Parathyroid adenoma (tissue), 2 donors: Measurements from ENCODE around the gene CCDC74A.

Experiments used
- H2AFZ ChIP-seq: fragments of 300-600 bp; sonication (generic); one replicate; pipeline ENCODE4 v1.7.0; 2017; ENCODE audit warnings: antibody characterized with exemption, mild to moderate bottlenecking
- H3K27ac ChIP-seq: fragments of 300-600 bp; sonication (generic); one replicate; pipeline ENCODE4 v1.7.0; 2017
- H3K27me3 ChIP-seq: fragments of 300-600 bp; sonication (generic); one replicate; pipeline ENCODE4 v1.7.0; 2017; ENCODE audit warnings: low read length; ENCODE audit not compliant: control insufficient read depth, insufficient read depth
- H3K36me3 ChIP-seq: fragments of 300-600 bp; sonication (generic); one replicate; pipeline ENCODE4 v1.7.0; 2017; ENCODE audit warnings: low read length; ENCODE audit not compliant: control insufficient read depth, insufficient read depth
- H3K4me1 ChIP-seq: fragments of 300-600 bp; sonication (generic); one replicate; pipeline ENCODE4 v1.7.0; 2017; ENCODE audit warnings: control low read depth
- H3K4me2 ChIP-seq: fragments of 300-600 bp; sonication (generic); one replicate; pipeline ENCODE4 v1.7.0; 2017; ENCODE audit warnings: low read length
- H3K4me3 ChIP-seq: fragments of 300-600 bp; sonication (generic); one replicate; pipeline ENCODE4 v1.7.0; 2017; ENCODE audit warnings: low read depth, low read length
- H3K79me2 ChIP-seq: fragments of 300-600 bp; sonication (generic); one replicate; pipeline ENCODE4 v1.7.0; 2017; ENCODE audit warnings: control low read depth
- H3K9ac ChIP-seq: fragments of 300-600 bp; sonication (generic); one replicate; pipeline ENCODE4 v1.7.0; 2017; ENCODE audit warnings: mild to moderate bottlenecking
- H3K9me3 ChIP-seq: fragments of 300-600 bp; sonication (generic); one replicate; pipeline ENCODE4 v1.7.0; 2017; ENCODE audit warnings: low read length; ENCODE audit not compliant: control insufficient read depth
- CTCF ChIP-seq: fragments of 300-600 bp; sonication (generic); IDR thresholded peaks from one replicate; pipeline ENCODE4 v1.7.0; 2017; ENCODE audit warnings: antibody characterized with exemption, mild to moderate bottlenecking
- donor health status: primary hyperparathyroidism.

The CCDC74A gene

GRCh38 chr2:131572175-131572574 is 44.5 kb downstream of the CCDC74A start:
- Histone ChIP-seq H2AFZ (no peak overlapping the region), H3K79me2 (no peaks in the 10 kb centered on the region), H3K27ac (no peak overlapping the region), H3K36me3 (no peaks in the 10 kb centered on the region), H3K9me3 (no peaks in the 10 kb centered on the region), H3K4me1 (no peaks in the 10 kb centered on the region), H3K9ac (no peak overlapping the region), H3K4me3 (no peak overlapping the region), H3K27me3 (no peaks in the 10 kb centered on the region), H3K4me2 (no peak overlapping the region)
- no peak for TF ChIP-seq CTCF

GRCh38 chr2:131577812-131578211 is 50.1 kb downstream of the CCDC74A start:
- no peak overlapping the region for H3K4me3 ChIP-seq
- no peak overlapping the region for H2AFZ ChIP-seq
- H3K9me3 ChIP-seq = no peaks in the 10 kb centered on the region
- no peaks in the 10 kb centered on the region for H3K36me3 ChIP-seq
- no peak overlapping the region for H3K27ac ChIP-seq
- no peaks in the 10 kb centered on the region for H3K4me1 ChIP-seq
- no peaks in the 10 kb centered on the region for H3K79me2 ChIP-seq
- H3K4me2 ChIP-seq = no peak overlapping the region
- H3K27me3 ChIP-seq = no peaks in the 10 kb centered on the region
- no peak overlapping the region for H3K9ac ChIP-seq
- no peak for TF ChIP-seq CTCF

GRCh38 chr2:131580187-131580586 is 52.5 kb downstream of the CCDC74A start:
- no peaks in the 10 kb centered on the region for H3K27me3 ChIP-seq
- H3K4me1 ChIP-seq = no peaks in the 10 kb centered on the region
- H3K36me3 ChIP-seq = no peaks in the 10 kb centered on the region
- H3K79me2 ChIP-seq = no peaks in the 10 kb centered on the region
- TF ChIP-seq CTCF = no peak
- H3K4me3 ChIP-seq = no peak overlapping the region
- H3K27ac ChIP-seq = no peak overlapping the region
- H3K9ac ChIP-seq = no peak overlapping the region
- H3K4me2 ChIP-seq = no peak overlapping the region
- H3K9me3 ChIP-seq = no peaks in the 10 kb centered on the region
- no peak overlapping the region for H2AFZ ChIP-seq
